Endodermal cell (in vitro differentiated cells): ENCODE data around the gene NECTIN3. TPM values are rescaled to one million over a fixed set of nuclear protein-coding genes. Genes with fewer than 3 reads are reported as not detected.

ENCODE experiments used
- DNase-seq: peaks from one replicate; pipeline ENCODE4 v3.0.0-alpha.2; 2017
- H3K27ac ChIP-seq: 2 replicates; pipeline ENCODE4 v1.5.1; 2013; ENCODE audit warnings: mild to moderate bottlenecking, low read depth, low read length, moderate library complexity
- H3K27me3 ChIP-seq: 2 replicates; pipeline ENCODE4 v1.6.1; 2013; ENCODE audit warnings: mild to moderate bottlenecking, low read length, moderate library complexity; ENCODE audit not compliant: insufficient read depth, control insufficient read depth, poor library complexity, severe bottlenecking
- H3K36me3 ChIP-seq: 2 replicates; pipeline ENCODE4 v1.7.0; 2013; ENCODE audit warnings: mild to moderate bottlenecking, low read length, moderate library complexity; ENCODE audit not compliant: control insufficient read depth, insufficient read depth
- H3K4me1 ChIP-seq: one replicate; pipeline ENCODE4 v1.7.0; 2013; ENCODE audit warnings: low read length; ENCODE audit not compliant: control insufficient read depth, insufficient read depth
- H3K4me3 ChIP-seq: 2 replicates; pipeline ENCODE4 v1.5.1; 2013; ENCODE audit warnings: mild to moderate bottlenecking, low read length, moderate library complexity
- H3K9ac ChIP-seq: 2 replicates; pipeline ENCODE4 v1.6.1; 2013; ENCODE audit warnings: mild to moderate bottlenecking, low read length, moderate library complexity; ENCODE audit not compliant: poor library complexity, severe bottlenecking; ENCODE audit errors: extremely low read depth
- H3K9me3 ChIP-seq: 2 replicates; pipeline ENCODE4 v1.6.1; 2013; ENCODE audit warnings: mild to moderate bottlenecking, low read length, moderate library complexity; ENCODE audit not compliant: control insufficient read depth
- H3K27ac Mint-ChIP-seq: 2 replicates; pipeline ENCODE4 v1.8.0; 2020; ENCODE audit warnings: mixed read lengths
- H3K27me3 Mint-ChIP-seq: 2 replicates; pipeline ENCODE4 v1.8.0; 2021; ENCODE audit warnings: mild to moderate bottlenecking, mixed read lengths; ENCODE audit not compliant: insufficient read depth
- H3K36me3 Mint-ChIP-seq: 2 replicates; pipeline ENCODE4 v1.8.0; 2020; ENCODE audit warnings: low read depth, mixed read lengths
- H3K4me1 Mint-ChIP-seq: 2 replicates; pipeline ENCODE4 v1.8.0; 2020; ENCODE audit warnings: mixed read lengths
- H3K4me3 Mint-ChIP-seq: 2 replicates; pipeline ENCODE4 v1.8.0; 2020; ENCODE audit warnings: mild to moderate bottlenecking, moderate library complexity, mixed read lengths
- H3K9me3 Mint-ChIP-seq: 2 replicates; pipeline ENCODE4 v1.8.0; 2020; ENCODE audit warnings: mild to moderate bottlenecking, mixed read lengths
- WGBS, 2 experiments: methylation state at CpG; one replicate each; pipeline versions ENCODE4 v1.1.5 to v1.1.7; 2013; ENCODE audit warnings: missing lambda C conversion rate in 2 of 2, mixed read lengths in 1 of 2; ENCODE audit not compliant: insufficient coverage in 1 of 2, insufficient read length in 1 of 2; 5-methylcytosine and 5-hydroxymethylcytosine counted together
- total RNA-seq, 2 donors: library from RNA; stranded (reverse); fragmentation: NEBNext Ultra II Directional in 1 of 2; extraction: Animal tissue kit (Norgen Biotek cat#: 25700) in 1 of 2; gene quantifications; 2 replicates in 1 of 2; 3 replicates in 1 of 2; pipeline ENCODE4 v1.2.1, GENCODE V29; 2021
- TF ChIP-seq, protein P1 (sequence below): fragments of 200-600 bp; sonication (generic); conservative IDR thresholded peaks from 2 replicates; pipeline ENCODE4 v1.5.0; 2021; ENCODE audit warnings: antibody characterized with exemption, mild to moderate bottlenecking

NECTIN3 gene
- total RNA-seq, 2 donors from 2014 or later = 16.4 to 18.9 TPM

DNA sequence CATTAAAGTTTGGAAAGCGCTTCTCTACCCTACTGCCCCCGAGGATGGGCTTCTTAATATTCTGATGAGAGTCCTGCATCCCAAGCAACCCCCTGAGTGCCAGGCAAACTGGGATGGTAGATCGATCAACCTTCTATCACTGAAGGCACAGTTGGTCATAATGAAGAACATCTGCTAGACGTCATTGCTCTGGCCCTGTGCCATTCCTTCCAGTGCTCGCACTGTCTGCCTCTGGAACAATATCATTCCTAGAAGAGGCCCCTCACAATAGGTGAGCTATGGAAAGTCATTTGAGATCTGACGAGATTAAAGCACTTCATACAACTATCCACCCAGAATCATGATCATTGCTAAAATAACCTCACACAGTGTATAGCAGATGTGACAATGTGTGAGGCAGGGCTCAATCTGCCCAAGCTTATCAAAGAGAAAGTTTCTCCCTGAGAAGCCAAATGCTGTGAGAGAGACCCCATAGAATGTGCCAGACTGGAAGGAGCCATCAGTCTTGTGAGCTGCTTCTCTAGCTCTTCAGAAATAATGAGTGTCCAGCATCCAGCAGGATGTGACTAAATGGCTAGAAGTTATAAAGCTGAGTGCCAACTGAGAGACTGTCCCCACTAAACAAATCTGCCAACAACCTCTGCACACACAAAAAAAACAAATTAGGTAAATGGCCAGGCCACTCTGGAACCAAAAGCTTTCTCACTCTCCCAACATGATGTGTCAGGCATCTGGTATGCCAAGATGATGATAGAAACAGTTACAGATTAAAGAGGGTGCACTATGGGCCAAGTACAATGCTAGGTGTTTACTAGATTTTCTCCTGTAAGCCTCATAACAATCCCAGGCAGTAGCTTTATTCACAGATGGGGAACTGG, 165.5 kb downstream of the NECTIN3 start:
- Histone ChIP-seq H3K4me1 (no peaks in the 10 kb centered on the region), H3K36me3 (no peaks in the 10 kb centered on the region), H3K27ac (no peak overlapping the region), H3K27me3 (no peaks in the 10 kb centered on the region), H3K9ac (no peak overlapping the region), H3K4me3 (no peak overlapping the region), H3K9me3 (peaks cover 11% of the 10 kb centered on the region)
- Mint-ChIP-seq H3K4me3 (no peak overlapping the region), H3K9me3 (peaks cover 4% of the 10 kb centered on the region), H3K4me1 (peaks cover 11% of the 10 kb centered on the region), H3K27me3 (peaks cover 2% of the 10 kb centered on the region), H3K27ac (no peak overlapping the region), H3K36me3 (no peaks in the 10 kb centered on the region)
- DNase-seq = no peak
- WGBS, 2 experiments = 92 to 94% methylated on average over 4 to 6 of the region's 6 CpGs
- TF ChIP-seq, protein P1, sequence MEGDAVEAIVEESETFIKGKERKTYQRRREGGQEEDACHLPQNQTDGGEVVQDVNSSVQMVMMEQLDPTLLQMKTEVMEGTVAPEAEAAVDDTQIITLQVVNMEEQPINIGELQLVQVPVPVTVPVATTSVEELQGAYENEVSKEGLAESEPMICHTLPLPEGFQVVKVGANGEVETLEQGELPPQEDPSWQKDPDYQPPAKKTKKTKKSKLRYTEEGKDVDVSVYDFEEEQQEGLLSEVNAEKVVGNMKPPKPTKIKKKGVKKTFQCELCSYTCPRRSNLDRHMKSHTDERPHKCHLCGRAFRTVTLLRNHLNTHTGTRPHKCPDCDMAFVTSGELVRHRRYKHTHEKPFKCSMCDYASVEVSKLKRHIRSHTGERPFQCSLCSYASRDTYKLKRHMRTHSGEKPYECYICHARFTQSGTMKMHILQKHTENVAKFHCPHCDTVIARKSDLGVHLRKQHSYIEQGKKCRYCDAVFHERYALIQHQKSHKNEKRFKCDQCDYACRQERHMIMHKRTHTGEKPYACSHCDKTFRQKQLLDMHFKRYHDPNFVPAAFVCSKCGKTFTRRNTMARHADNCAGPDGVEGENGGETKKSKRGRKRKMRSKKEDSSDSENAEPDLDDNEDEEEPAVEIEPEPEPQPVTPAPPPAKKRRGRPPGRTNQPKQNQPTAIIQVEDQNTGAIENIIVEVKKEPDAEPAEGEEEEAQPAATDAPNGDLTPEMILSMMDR = no peak

DNA sequence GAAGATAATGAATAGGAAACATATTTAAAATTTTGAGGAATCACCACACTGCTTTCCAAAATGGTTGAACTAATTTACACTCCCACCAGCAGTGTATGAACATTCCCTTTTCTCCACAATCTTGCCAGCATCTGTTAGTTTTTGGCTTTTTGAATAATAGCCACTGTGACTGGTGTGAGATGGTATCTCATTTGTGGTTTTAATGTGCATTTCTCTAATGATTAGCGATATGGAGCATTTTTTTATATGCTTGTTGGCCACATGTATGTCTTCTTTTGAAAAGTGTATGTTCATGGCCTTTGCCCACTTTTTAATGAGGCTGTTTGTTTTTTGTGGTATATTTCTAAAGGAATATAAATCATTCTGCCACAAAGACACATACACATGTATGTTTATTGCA, 166.3 kb downstream of the NECTIN3 start:
- Histone ChIP-seq H3K9ac (no peak overlapping the region), H3K9me3 (peaks cover 16% of the 10 kb centered on the region), H3K4me3 (no peak overlapping the region), H3K36me3 (no peaks in the 10 kb centered on the region), H3K27me3 (no peaks in the 10 kb centered on the region), H3K4me1 (no peaks in the 10 kb centered on the region), H3K27ac (no peak overlapping the region)
- H3K9me3 Mint-ChIP-seq = peaks cover 4% of the 10 kb centered on the region
- no peak overlapping the region for H3K27ac Mint-ChIP-seq
- no peak for DNase-seq
- peaks cover 2% of the 10 kb centered on the region for H3K27me3 Mint-ChIP-seq
- TF ChIP-seq, protein P1 = no peak
- no peaks in the 10 kb centered on the region for H3K36me3 Mint-ChIP-seq
- no peak overlapping the region for H3K4me3 Mint-ChIP-seq
- peaks cover 8% of the 10 kb centered on the region for H3K4me1 Mint-ChIP-seq
- WGBS, 2 experiments = 67 to 97% methylated on average over 1 of the region's 1 CpG

DNA sequence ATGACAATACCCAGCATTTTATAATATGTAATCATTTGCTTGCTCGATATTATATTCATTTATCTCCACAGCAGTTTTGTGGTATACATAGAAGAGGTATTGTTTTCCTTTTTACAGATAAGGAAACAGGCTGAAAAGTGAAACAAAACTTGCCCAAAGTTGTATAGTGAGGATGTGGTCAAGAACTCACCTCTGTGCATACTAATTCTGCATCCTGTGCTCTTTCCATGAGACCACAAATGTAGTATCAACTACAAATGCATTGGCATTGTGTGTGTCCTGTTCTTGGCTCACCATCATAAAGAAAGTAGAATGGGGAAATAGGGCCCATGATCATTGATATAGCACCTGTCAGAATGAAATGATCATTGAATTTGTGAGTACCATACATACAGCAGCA, 167.3 kb downstream of the NECTIN3 start:
- no peak overlapping the region for H3K27ac Mint-ChIP-seq
- no peaks in the 10 kb centered on the region for H3K36me3 Mint-ChIP-seq
- H3K4me1 Mint-ChIP-seq = peaks cover 8% of the 10 kb centered on the region
- DNase-seq = no peak
- H3K9ac ChIP-seq = no peak overlapping the region
- no peaks in the 10 kb centered on the region for H3K27me3 ChIP-seq
- H3K36me3 ChIP-seq = no peaks in the 10 kb centered on the region
- TF ChIP-seq, protein P1 = no peak
- no peak overlapping the region for H3K4me3 ChIP-seq
- H3K4me3 Mint-ChIP-seq = no peak overlapping the region
- peaks cover 4% of the 10 kb centered on the region for H3K9me3 Mint-ChIP-seq
- H3K4me1 ChIP-seq = no peaks in the 10 kb centered on the region
- H3K27ac ChIP-seq = no peak overlapping the region
- peaks cover 2% of the 10 kb centered on the region for H3K27me3 Mint-ChIP-seq
- WGBS, 2 experiments = no CpG with 5 or more reads among the region's 1 CpG
- peaks cover 14% of the 10 kb centered on the region for H3K9me3 ChIP-seq
